ENCODE data around the gene SELENOT.
"Not testable (repeated sequence)": the region's sequence is repeated elsewhere in the genome, so short reads cannot be mapped to it uniquely, and the experiment has no call there.

The SELENOT gene

DNA sequence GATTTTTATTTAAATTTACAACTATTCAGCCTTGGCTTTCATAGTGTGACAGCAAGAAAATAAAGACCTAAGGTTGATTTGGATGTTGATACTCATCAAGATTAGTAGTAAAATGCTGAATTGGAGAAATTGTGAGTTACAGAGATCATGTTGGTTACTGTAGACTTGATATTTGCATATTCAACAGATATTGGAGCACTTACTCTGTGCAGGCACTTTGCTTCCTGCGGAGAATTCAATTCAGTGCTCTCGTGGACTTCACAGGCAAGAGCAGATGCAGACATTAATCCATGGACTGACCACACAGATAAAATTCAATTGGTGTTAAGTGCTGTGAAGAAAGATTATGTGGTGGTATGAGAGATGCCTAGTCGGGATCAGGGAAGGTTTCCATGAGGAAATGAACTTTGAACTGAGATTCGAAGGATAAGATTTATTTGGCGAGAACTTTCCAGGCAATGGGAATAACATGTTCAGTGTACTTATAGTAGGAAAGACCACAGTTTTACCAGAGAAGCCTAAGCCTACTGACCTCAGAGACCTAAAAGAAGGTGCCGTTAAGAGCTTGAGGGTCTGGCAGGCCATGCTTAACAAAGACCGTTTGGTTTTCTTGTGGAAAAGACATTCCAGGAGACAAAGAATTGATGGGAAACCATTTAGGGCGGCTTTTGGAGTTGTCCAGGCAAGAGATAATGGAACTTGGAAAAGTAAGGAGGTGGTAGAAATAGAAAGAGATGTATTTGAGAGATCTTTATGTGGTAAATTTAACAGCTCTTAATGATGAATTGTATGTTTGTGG, 4.3 kb downstream of the SELENOT start:
- no peak for DNase-seq (ENCODE audit: low read depth)

DNA sequence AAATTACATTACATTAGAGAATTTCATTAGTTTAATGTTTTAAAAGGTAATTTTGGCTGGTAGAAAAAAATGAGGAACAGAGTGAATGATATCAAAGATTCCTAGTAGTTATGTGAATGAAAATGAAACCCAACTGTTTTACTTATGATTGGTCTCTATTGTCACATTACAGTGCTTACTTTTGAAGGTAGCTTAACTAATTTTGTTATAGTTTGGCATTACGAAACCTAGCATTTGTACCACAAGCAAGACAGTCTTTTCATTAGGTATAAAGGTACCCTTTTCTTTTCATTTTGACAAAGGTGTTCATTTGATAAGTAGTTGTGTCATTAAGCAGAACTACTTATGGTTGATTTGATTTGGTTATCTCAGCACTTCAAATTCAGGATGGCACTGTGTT, 6.9 kb downstream of the SELENOT start:
- no peak for DNase-seq (ENCODE audit: low read depth)

DNA sequence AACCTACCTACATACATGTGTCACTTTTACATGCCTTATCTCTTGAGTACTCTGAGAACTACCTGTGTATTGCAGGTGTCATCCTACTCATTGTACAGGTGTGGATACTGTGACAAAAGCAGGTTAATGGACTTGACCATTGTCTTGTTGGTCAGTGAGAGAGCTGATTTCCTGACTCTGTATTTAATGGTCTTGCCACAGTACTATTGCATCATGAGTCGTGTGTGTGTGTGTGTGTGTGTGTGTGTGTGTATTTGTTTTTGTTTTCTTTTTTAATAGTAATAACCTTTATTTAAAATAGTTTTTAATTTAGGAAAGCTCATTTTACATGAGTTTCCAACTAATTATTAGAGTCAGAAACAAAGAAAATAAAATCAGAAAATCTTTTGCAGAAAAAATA, 7.7 kb downstream of the SELENOT start:
- no peak for DNase-seq (ENCODE audit: low read depth)

DNA sequence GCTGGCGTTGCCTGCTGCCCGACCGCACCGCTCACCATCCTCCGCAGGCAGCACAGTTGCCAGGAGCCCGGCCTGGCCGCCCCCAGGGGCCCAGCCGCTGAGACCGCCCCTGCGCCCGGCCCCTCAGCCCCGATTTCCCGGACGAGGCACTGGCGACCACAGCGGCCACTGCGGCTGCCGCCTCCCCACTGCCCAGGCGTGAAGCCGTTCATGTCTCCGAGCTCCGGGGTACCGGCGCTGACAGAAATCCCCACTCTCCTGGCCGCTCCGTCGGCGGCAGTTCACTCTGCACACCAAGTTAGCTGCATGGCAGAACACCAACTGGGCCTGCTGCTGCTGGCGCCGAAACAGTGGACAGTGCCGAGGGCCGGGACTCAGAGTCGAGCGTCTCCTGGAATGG, 8.5 kb downstream of the SELENOT start:
- DNase-seq (ENCODE audit: low read depth): no peak

DNA sequence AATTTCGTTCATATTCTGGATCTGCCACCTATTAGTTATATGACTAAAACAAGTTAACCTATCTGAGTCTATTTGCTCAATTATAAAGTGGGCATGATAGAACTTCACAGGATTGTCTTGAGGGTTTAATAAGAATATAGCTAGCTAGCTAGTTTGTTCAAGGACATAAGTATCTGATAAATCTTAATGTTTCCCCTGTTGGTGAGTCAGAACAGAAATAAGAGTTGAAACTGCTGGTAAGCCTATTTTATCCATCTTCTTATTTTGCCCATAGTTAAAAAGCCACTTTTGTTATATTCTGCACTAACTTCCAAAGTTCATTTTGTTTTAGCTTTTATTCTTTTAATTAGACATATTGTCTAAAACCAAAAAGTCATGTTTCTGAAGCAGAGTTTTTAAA, 9.4 kb downstream of the SELENOT start:
- no peak for DNase-seq (ENCODE audit: low read depth)

DNA sequence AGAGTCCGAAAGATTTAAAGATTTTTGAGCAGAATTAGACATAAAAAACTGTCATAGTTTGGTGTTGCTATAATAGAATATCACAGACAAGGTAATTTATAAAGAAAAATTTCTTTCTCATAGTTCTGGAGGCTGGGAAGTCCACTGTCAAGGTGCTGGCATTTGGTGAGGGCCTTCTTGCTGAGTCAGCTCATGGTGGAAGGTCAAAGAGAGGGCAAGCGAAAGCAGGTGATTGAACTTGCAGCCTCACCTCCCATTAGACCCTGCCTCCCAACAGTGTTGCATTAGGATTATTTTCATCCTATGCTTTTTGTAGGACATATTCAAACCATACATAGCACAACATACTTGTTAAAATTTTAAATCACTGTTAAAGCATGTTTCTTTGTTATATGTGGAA, 9.9 kb downstream of the SELENOT start:
- DNase-seq (ENCODE audit: low read depth): no peak

DNA sequence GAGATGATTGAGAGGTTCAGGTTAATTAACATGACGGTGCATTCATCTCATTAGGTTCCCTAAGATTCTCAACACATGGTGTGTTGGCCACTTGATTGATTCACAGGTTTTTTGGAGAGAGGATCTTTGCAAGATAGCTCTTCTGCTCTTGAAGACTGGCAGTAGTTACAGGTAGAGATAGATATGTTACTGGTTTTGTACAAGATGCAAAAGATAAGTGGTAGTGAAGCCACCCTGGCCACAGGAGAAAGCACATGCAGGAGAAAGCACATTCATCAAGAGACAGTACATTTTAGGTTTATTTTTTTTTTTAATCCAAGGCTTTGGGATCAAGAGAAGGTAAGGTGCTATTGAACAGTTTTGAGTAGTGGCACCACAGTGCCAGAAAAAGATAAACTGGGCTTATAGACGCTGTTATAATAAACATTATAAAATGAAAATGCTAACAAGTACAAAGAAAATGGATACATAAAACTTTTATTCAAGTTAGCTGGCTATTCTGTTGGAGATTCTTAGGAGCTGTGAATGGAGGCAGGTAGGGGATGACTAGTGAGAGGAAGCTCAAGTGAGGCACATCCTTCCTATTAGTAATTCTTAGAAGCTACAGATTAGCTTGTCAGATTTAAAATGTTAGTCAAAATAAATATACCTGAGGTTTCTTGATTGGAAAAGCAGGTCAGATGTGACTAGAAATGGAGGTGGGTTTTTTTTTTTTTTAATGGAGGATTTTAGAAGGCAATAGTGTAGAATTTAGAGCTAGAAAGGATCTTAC, 10.8 kb downstream of the SELENOT start:
- no peak for DNase-seq (ENCODE audit: low read depth)

DNA sequence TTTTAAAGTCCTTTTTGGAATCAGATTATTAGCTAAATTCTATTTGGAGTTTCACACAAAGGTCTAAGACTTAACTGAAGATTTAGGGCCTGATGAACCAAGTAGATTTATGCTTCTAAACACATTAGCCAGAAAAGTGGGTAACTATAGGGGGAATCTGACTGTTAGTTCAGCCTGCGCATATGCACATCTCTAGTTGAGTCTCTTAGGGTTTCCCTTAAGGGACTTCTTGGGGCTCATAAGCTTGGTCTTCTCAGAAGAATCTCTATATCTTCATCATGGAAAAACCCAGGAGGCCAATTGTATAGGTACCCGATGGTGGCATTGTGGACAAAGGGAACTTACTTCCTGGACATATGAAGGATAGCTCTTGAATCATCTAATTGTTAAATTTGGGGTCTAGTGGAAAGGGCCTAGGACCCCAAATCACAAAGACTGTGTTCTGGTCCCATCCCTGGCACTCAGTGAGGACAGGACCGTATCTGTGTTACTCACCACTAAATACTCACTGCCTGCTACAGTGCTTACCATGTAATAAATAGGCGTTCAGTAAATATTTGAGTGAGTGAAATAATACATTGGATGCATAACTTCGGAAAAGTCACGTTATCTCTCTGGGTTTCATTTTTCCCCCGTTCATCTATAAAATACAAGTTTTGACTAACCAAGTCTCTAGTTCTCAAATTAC, 17.0 kb downstream of the SELENOT start:
- no peak for DNase-seq (ENCODE audit: low read depth)

DNA sequence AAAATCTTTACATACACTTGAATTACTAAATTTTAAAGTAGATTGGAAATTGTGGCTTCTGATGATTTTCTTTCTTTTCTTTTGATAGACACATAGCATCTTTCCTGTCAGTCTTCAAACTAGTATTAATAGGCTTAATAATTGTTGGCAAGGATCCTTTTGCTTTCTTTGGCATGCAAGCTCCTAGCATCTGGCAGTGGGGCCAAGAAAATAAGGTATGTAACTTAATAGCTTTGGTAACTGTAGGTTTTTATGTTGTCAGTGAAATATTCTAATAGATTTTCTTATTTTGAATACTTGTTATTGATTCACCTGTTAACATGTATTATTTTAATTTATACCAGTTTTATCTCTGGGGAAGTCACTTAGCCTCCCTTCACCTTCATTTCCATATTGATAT, 19.8 kb downstream of the SELENOT start:
- not testable (repeated sequence) for DNase-seq (ENCODE audit: low read depth)

DNA sequence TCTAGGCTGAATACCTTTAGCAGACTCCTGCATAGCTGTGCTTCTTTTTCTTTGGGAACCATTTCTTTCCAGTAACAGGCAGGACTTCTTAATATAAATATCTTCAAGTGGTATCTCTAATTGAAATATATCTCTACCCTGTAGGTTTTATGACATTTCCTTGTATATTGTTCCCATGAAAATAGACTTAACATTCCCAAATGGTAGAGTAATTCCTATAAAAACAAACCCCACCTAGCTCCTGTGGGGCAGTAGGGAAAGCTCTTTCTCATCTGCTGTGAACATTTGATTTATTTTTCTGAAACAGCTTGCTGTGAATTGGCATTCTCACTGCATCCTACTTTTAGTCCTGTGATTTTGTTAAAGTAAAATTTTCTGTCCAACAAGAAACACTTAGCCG, 20.8 kb downstream of the SELENOT start:
- no peak for DNase-seq (ENCODE audit: low read depth)

DNA sequence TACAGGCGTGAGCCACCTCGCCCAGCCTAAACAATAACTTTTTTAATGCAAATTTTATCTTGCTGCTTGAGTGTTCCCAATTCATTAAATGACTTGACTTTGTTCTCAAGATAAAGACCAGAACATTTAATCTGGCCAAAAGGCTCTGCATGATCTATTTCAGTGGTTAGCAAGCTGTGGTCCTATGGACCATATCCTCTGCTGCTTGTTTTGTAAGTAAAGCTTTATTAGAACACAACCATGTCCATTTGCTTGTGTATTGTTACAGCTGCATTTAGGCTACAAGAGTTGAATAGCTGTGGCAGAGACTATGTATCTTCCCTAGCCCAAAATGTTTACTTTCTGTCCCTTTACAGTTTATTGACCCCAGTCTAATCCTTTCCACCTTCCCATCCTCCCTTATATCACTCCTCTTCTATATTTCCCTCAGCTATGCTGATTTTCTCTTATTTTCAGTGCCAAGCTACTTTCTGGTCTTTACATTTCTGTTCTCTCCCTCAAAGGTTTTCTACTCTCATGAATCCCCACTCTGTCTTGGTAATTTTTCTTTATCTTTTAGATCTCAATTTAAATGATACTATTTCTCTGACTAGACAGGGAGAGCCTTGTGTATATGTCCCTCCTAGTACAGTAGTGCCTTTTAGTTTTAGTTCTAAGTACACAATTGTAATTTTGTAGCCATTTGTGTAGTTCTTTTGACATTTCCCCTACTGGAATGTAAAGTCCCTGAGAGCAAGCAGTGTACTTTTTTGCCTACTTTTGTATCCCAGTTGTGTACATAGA, 23.2 kb downstream of the SELENOT start:
- DNase-seq (ENCODE audit: low read depth): no peak

DNA sequence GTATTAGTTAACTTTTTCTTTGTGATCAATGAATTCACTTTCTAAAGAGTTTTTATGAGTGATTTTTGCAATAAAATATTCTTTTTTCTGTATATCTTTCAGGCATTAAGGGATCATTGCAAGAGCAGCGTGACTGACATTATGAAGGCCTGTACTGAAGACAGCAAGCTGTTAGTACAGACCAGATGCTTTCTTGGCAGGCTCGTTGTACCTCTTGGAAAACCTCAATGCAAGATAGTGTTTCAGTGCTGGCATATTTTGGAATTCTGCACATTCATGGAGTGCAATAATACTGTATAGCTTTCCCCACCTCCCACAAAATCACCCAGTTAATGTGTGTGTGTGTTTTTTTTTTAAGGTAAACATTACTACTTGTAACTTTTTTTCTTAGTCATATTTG, 24.4 kb downstream of the SELENOT start:
- DNase-seq (ENCODE audit: low read depth): no peak

DNA sequence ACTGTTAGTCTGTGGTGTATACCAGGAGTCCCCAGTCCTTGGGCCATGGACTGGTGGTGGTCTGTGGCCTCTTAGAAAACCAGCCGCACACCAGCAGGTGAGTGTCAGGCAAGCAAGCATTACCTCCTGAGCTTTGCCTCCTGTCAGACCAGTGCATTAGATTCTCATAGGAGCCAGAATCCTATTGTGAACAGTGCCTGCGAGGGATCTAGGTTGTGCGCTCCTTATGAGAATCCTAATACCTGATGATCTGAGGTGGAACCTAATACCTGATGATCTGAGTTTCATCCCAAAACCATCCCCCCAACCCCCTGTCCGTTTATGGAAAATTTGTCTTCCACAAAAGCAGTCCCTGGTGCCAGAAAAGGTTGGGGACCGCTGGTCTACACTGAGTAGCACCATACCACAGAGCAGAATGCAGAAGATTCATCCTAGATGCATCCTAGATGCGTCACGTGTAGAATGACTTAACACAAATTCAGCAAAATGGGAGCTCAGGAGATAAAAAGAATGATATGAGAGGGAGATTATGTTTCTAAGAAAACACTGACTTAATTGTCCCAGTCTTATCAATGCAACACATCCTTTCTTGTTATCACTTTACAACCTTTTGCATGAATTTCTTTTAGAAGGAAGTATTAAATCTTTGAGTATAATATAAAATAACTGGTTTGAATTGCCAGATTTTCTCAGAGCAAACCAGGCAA, 28.5 kb downstream of the SELENOT start:
- DNase-seq (ENCODE audit: low read depth): no peak

DNA sequence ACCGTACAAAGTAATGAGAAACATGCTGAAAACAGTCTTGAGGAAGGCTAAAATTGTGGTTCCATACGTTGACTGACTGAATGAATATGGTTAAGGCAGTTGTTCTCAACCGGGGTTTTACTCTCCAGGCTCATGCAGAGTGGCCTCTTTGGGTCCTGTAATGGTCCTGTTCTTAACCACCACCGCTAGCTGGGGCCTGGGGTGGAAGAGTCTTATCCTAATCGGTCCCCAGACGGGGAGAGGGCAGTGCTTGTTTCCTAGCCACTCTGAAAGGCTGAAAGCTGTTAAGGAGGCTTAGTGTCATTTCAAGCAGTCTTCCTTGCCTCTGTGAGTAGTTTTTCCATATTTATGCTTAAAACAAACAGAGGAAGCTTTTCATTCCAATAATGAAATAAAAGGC, 32.0 kb downstream of the SELENOT start:
- DNase-seq (ENCODE audit: low read depth): no peak

DNA sequence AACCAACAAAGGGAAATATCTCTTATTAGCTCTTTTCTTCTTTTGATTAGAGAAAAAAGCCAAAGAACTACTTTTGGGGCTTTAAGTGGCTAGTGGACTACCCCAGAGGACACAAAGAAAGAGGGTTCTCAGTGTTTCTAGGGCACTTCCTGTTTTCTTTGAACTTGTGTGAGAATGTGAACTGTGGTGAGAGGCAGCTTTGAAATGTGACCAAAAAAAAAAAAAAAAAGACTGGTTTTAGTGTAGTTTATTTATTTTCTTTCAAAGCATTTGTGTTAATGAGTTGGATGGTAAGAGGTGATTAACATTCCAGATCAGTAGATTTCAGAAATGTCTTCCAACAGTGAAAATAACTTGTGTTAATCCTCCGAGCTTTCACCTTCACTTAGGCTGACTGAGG, 32.4 kb downstream of the SELENOT start:
- no peak for DNase-seq (ENCODE audit: low read depth)

DNA sequence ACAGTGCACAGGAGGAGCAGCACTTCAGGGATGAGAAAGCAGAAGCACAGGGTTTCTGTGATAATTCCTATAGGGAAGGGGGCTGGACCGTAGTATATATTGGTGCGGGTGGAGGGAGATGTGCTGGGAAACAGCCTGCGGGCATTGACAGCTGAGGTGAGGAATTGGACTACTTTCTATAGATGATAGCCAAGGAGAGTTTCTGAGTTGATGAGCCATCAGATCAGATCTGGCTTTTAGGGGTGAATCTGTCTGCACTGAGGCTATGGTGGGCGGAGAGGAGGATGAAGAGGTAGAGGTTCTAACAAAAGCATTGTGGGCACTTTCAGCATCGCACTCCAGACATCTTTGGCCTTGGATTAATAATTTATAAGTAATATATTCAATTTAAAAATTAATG, 33.1 kb downstream of the SELENOT start:
- DNase-seq (ENCODE audit: low read depth): no peak

DNA sequence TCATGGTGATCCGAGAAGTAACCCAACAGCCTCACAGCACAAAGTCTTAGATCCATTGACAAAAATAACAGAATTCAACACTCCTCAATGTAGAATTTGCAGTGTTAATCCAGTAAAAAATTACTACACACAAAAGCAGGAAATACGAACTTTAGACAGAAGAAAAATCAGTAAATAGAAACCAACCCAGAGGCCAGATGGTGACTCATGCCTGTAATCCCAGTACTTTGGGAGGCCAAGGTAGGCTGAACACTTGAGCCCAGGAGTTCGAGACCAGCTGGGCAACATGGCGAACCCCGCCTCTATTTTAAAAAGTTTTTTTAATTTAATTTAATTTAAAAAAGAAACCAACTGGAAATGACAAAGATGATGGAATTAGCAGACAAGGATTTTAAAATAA, 36.1 kb downstream of the SELENOT start:
- no peak for DNase-seq (ENCODE audit: low read depth)

DNA sequence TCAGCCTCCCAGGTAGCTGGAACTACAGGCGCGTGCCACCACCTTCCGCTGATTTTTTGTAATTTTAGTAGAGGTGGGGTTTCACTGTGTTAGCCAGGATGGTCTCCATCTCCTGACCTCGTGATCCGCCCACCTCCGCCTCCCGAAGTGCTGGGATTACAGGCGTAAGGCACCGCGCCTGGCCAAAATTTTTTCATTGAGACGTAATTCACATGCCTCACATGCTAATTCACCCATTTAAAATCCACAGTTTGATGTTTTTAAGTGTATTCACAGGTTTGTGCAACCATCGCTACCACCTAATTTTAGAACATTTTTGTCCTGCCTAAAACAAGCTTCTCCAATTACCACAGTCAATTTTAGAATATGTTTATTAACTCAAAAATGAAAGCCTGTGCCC, 37.1 kb downstream of the SELENOT start:
- DNase-seq (ENCODE audit: low read depth): no peak

DNA sequence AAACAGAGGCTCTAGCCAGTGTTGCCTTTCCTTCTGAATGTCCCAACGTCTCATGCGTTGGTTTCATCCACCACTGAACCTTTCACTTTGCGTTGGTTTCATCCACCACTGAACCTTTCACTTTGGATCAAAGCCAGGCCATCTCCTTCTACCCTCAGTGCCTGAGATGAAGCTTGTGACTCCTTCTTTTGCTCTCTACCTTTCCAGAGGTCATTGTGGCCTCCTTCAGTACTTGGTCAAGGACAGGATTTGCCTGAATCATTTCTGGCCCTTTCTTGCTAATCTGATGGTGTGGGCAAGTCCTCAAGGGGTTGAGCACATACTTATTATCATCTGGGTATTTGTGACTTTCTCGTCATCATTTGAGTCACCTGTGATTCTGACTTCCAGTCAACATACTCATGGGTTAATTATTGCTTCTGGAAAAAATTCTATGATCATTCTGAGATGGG, 50.0 kb downstream of the SELENOT start:
- no peak for DNase-seq (ENCODE audit: low read depth)

DNA sequence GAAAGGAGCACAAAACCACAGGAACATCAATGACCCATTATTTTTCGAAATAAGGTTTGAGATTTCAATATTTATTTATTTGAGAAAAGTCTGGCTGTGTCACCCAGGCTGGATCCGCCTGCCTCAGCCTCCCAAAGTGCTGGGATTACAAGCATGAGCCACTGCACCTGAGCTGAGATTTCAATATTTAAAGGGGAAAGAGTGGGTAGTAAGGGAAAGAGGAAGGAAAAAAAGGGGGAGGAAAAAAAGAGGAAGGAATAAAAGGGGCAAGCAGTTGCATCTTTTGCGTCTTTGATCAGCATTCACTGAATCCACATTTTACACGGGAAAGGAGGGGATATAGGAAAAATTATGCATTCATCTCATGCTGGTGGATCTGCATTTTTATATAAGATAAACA, 53.2 kb downstream of the SELENOT start:
- no peak for DNase-seq (ENCODE audit: low read depth)

DNA sequence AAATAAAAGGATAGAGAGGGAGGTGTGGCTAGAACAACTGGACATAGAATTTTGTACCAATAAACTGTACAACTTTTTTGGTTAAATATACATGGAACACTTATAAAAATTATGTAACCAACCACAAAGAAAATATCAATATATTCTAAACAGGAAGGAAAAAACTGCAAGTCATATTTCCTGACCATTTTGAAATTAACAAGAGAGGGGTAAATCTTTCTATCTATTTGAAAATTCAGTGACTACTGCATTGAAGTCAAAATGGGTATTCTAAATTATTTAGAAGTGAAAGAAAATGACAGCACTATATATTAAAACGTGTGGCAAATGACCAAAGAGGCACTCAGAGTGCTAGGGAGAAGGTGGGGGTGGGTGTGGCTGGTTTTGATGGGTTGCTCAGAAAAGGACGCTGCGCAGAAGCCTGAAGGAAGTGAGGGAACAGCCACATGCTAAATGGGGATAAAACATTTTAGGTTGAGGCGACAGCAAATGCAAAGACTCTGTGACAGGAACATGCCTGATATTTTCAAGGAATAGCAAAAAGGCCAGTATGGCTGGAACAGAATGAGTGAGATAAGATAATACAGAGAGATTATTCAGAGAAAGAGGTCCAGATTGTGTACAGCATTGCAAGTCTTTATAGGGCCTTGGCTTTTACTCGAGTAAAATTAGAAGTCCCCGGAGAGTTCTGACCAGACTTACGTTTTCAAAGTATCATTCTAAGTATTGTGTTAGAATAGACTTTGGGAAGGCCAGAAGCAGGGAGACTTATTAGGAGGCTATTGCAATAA, 59.5 kb downstream of the SELENOT start:
- no peak for DNase-seq (ENCODE audit: low read depth)

Measured in stimulated activated CD4-positive, alpha-beta T cell treated with anti-CD3 and anti-CD28 coated beads, Interleukin-2, amount 100 ng/mL, for 4 hours (primary cell).